Tibial nerve (tissue), 4 donors: ENCODE data around the gene ALK.

Experiments used
- CTCF ChIP-seq, 5 experiments: fragments of 200-600 bp in 3 of 5; fragments of 450-650 bp in 2 of 5; sonication (generic) in 3 of 5; IDR thresholded peaks; one replicate each; pipeline ENCODE4 v1.5.1; 2016 to 2019; ENCODE audit warnings: antibody characterized with exemption in 5 of 5, mild to moderate bottlenecking in 3 of 5, moderate library complexity in 2 of 5
- EP300 ChIP-seq, 2 donors: sonication (generic); formaldehyde crosslinking; IDR thresholded peaks; one replicate each; pipeline ENCODE4 v1.6.1; 2017; ENCODE audit warnings: antibody characterized with exemption in 2 of 2, mild to moderate bottlenecking in 1 of 2

- TF ChIP-seq EP300 (IDR thresholded peaks at IDR 0.05) (no peak), CTCF (IDR thresholded peaks at IDR 0.05) (no peak)
Measured at GRCh38 chr2:29228947-29229346, 692.4 kb downstream of the ALK start.
